ENCODE measurements around the gene MOB3A.
"Not testable (repeated sequence)": the region's sequence is repeated elsewhere in the genome, so short reads cannot be mapped to it uniquely, and the experiment has no call there.

Gene MOB3A

GRCh38 chr19:2037651-2038255 is 58.4 kb downstream of the MOB3A start:
- no peak overlapping the region for H3K4me3 ChIP-seq (ENCODE audit: low read length)
- no peak for DNase-seq (ENCODE audit: low read depth)
- no peak for TF ChIP-seq CTCF (conservative IDR thresholded peaks at IDR 0.05; ENCODE audit: low read depth, low read length)

GRCh38 chr19:2036424-2036823 is 59.7 kb downstream of the MOB3A start:
- TF ChIP-seq CTCF (conservative IDR thresholded peaks at IDR 0.05; ENCODE audit: low read depth, low read length), result no peak
- no peak for DNase-seq (ENCODE audit: low read depth)
- no peak overlapping the region for H3K4me3 ChIP-seq (ENCODE audit: low read length)

DNA sequence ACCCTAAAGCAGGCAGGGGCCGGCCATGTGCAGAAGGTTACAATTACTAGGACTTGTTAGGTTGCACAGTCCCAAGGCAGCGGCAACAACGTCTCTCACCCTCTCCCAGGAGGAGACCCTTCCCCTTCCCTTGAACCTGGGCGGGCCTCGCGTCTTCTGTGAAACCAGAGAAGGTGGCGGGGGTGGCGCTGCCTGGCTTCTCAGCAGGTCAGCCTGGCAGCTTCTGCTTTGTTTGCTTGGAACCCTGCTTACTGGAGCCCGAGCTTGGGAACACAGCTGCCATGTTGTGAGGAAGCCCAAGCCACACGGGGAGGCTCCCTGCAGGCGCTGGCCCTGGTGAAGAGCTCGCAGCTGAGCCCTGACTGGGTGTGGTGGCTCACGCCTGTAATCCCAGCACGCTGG is 60.5 kb downstream of the MOB3A start:
- TF ChIP-seq CTCF (conservative IDR thresholded peaks at IDR 0.05; ENCODE audit: low read depth, low read length), result no peak
- no peak overlapping the region for H3K4me3 ChIP-seq (ENCODE audit: low read length)

DNA sequence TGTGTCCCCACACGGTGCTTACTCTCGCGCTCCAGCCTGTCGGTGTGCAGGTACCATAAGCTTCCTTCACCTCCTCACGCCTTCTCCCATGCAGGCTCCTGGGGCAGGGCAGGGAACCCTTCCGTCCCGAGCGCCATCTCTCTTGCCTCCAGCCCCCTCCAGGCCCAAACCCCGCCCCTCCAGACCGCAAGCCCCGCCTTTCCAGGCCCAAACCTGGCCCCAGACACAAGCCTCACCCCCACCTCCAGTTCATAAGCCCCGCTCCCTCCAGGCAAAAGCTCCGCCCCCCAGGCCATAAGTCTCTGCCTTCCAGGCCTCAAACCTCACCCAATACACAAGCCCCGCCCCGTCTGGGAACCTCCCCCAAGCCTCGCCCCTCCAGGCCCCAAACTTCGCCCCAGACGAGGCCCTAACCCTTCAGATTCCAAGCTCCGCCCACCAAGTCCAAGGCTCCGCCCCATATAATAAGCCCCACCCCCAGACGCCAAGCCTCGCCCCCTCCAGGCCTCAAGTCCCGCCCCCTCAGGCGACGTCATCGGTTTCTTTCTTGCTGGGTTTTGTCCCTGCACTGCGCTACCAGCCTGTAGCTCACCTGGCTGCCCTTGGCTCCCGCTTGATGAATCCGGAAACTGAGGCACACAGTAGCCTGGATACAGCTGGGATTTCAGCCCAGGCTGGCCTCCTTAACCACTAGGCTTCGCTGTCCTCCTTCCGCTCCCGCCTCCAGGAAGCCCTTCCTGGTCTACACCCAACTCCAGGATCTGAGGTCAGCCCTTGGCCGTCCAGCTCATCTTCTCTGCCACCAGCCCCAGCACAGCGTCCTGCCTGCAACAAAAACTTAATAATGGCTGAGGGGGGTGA is 61.2 kb downstream of the MOB3A start:
- no peak for TF ChIP-seq CTCF (conservative IDR thresholded peaks at IDR 0.05; ENCODE audit: low read depth, low read length)
- no peak overlapping the region for H3K4me3 ChIP-seq (ENCODE audit: low read length)
- no peak for DNase-seq (ENCODE audit: low read depth)

More for the DNA sequence above, 60.5 kb downstream of the MOB3A start:
- DNase-seq (ENCODE audit: low read depth), result no peak

GRCh38 chr19:2034253-2034652 is 61.9 kb downstream of the MOB3A start:
- H3K4me3 ChIP-seq (ENCODE audit: low read length); DNase-seq (ENCODE audit: low read depth): not testable (repeated sequence)

GRCh38 chr19:2033825-2034159 is 62.3 kb downstream of the MOB3A start:
- no peak for DNase-seq (ENCODE audit: low read depth)
- no peak for TF ChIP-seq CTCF (conservative IDR thresholded peaks at IDR 0.05; ENCODE audit: low read depth, low read length)
- no peak overlapping the region for H3K4me3 ChIP-seq (ENCODE audit: low read length)

- no peak for DNase-seq (ENCODE audit: low read depth)
- no peak for TF ChIP-seq CTCF (conservative IDR thresholded peaks at IDR 0.05; ENCODE audit: low read depth, low read length)
- no peak overlapping the region for H3K4me3 ChIP-seq (ENCODE audit: low read length)
Measured at GRCh38 chr19:2033115-2033824, 62.9 kb downstream of the MOB3A start.
